IPS-18a (cell line): ENCODE results near the gene RBMX.
A peak's percentile ranks its signal among the peaks of the same experiment; 100 is the strongest.
"Not testable (repeated sequence)": the region's sequence is repeated elsewhere in the genome, so short reads cannot be mapped to it uniquely, and the experiment has no call there.

Experiments used
- H3K27ac ChIP-seq: one replicate; pipeline ENCODE4 v1.5.1; 2013; ENCODE audit warnings: low read length
- H3K27me3 ChIP-seq: one replicate; pipeline ENCODE4 v1.6.1; 2013; ENCODE audit warnings: mild to moderate bottlenecking, low read length; ENCODE audit not compliant: control insufficient read depth, insufficient read depth
- H3K36me3 ChIP-seq: one replicate; pipeline ENCODE4 v1.6.1; 2013; ENCODE audit warnings: low read depth, low read length; ENCODE audit not compliant: control insufficient read depth
- H3K4me1 ChIP-seq: one replicate; pipeline ENCODE4 v1.6.1; 2013; ENCODE audit warnings: low read depth, low read length; ENCODE audit not compliant: control insufficient read depth
- H3K4me3 ChIP-seq: one replicate; pipeline ENCODE4 v1.5.1; 2013; ENCODE audit warnings: low read length
- H3K9ac ChIP-seq: one replicate; pipeline ENCODE4 v1.6.1; 2013; ENCODE audit warnings: mild to moderate bottlenecking, low read length, moderate library complexity
- H3K9me3 ChIP-seq: one replicate; pipeline ENCODE4 v1.6.1; 2013; ENCODE audit warnings: low read depth, low read length; ENCODE audit not compliant: control insufficient read depth

Gene RBMX

DNA sequence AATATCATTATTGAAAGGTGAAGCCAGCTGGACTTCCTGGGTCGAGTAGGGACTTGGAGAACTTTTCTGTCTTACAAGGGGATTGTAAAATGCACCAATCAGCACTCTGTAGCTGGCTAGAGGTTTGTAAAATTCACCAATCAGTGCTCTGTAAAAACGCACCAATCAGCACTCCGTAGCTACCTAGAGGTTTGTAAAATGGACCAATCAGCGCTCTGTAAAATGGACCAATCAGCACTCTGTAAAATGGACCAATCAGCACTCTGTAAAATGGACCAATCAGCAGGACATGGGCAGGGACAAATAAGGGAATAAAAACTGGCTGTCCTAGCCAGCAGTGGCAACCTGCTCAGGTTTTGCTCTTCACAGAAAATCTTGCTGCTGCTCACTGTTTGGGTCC lies 23.5 kb upstream of the RBMX start:
- not testable (repeated sequence) for H3K36me3 ChIP-seq, H3K27ac ChIP-seq, H3K4me3 ChIP-seq, H3K4me1 ChIP-seq, H3K9me3 ChIP-seq, H3K27me3 ChIP-seq, H3K9ac ChIP-seq

DNA sequence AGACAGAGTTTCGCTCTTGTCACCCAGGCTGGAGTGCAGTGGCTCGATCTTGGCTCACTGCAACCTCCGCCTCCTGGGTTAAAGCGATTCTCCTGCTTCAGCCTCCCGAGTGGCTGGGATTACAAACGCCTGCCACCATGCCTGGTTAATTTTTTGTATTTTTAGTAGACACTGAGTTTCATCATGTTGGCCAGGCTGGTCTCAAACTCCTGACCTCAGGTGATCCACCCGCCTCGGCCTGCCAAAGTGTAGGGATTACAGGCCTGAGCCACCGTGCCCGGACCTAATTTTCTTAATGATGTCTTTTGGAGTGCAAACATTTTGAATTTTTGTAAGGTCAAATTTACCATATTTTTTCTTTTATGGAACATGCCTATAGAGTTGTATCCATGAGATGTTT lies 19.5 kb upstream of the RBMX start:
- not testable (repeated sequence) for H3K4me1 ChIP-seq, H3K27ac ChIP-seq, H3K36me3 ChIP-seq, H3K27me3 ChIP-seq, H3K9me3 ChIP-seq, H3K9ac ChIP-seq, H3K4me3 ChIP-seq

- Histone ChIP-seq H3K4me3 (no peak overlapping the region), H3K4me1 (no peaks in the 10 kb centered on the region), H3K9ac (no peak overlapping the region), H3K27me3 (no peaks in the 10 kb centered on the region), H3K27ac (no peak overlapping the region), H3K36me3 (no peaks in the 10 kb centered on the region), H3K9me3 (peaks cover 7% of the 10 kb centered on the region)
These were observed 18.7 kb upstream of the RBMX start for GRCh38 chrX:136899221-136899620.

DNA sequence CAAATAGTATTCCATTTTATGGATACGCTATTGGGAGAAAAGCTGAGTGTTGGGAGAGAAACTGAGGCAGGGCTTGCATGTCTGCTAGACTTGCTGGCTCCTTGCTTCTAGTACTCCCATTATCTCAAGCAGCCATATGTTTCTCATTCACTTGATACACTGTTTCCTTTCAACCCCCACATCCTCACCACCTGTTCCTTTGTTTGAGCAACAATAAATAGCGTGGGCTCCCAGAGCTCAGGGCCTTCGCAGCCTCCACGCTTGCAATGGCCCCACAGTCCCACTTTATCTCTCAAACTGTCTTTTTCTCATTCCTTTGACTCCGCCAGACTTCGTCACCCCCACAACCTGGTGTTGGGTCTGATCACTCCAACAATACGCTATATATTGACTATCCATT lies 18.2 kb upstream of the RBMX start:
- not testable (repeated sequence) for H3K9me3 ChIP-seq, H3K27me3 ChIP-seq, H3K4me1 ChIP-seq, H3K27ac ChIP-seq, H3K4me3 ChIP-seq, H3K36me3 ChIP-seq, H3K9ac ChIP-seq

GRCh38 chrX:136896121-136896914 lies 15.8 kb upstream of the RBMX start:
- H3K27me3 ChIP-seq: no peaks in the 10 kb centered on the region
- no peak overlapping the region for H3K27ac ChIP-seq
- no peak overlapping the region for H3K9ac ChIP-seq
- no peaks in the 10 kb centered on the region for H3K4me1 ChIP-seq
- H3K36me3 ChIP-seq: no peaks in the 10 kb centered on the region
- H3K9me3 ChIP-seq: peaks cover 4% of the 10 kb centered on the region
- H3K4me3 ChIP-seq: no peak overlapping the region

DNA sequence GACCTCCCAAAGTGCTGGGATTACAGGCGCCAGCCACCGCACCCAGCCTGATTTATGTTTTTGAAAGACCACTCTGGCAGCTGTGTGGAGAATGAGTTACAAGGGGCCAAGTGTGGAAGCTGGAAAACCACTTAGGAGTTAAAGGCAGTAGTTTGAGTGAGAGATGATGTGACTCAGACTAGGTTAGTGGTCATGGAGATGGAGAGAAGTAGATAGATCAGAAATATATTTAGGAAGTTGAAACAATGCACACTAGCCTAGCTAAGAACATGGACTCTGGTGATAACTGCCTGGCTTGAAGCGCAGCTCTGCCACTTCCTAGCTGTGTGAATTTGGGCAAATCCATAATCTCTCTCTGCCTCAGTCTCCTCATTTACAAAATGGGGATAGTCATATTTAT lies 11.9 kb upstream of the RBMX start:
- H3K9ac ChIP-seq: no peak overlapping the region
- no peaks in the 10 kb centered on the region for H3K36me3 ChIP-seq
- H3K9me3 ChIP-seq: peaks cover 8% of the 10 kb centered on the region
- no peak overlapping the region for H3K27ac ChIP-seq
- H3K27me3 ChIP-seq: no peaks in the 10 kb centered on the region
- no peak overlapping the region for H3K4me3 ChIP-seq
- no peaks in the 10 kb centered on the region for H3K4me1 ChIP-seq

DNA sequence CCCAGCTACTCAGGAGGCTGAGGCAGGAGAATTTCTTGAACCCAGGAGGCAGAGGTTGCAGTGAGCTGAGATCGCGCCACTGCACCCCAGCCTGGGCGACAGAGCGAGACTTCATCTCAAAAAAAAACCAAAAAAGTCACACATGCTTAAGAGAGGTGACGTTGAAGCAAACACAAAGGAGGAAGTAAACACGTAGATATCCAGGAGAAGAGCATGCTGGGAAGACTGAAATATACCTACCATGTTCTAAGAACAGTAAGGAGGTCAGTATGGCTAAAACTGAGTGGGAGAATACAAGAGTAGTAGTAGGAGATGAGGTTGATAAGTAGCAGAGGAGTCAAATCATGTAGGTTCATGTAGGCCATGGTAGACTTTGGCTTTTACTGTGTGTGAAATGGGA lies 10.1 kb upstream of the RBMX start:
- H3K9ac ChIP-seq, H3K27me3 ChIP-seq, H3K36me3 ChIP-seq, H3K27ac ChIP-seq, H3K4me1 ChIP-seq, H3K4me3 ChIP-seq: not testable (repeated sequence)
- peaks cover 12% of the 10 kb centered on the region for H3K9me3 ChIP-seq

GRCh38 chrX:136889269-136889668 lies 8.7 kb upstream of the RBMX start:
- no peak overlapping the region for H3K4me3 ChIP-seq
- no peaks in the 10 kb centered on the region for H3K27me3 ChIP-seq
- no peaks in the 10 kb centered on the region for H3K4me1 ChIP-seq
- no peak overlapping the region for H3K27ac ChIP-seq
- peaks cover 12% of the 10 kb centered on the region for H3K9me3 ChIP-seq
- H3K9ac ChIP-seq: no peak overlapping the region
- H3K36me3 ChIP-seq: no peaks in the 10 kb centered on the region

DNA sequence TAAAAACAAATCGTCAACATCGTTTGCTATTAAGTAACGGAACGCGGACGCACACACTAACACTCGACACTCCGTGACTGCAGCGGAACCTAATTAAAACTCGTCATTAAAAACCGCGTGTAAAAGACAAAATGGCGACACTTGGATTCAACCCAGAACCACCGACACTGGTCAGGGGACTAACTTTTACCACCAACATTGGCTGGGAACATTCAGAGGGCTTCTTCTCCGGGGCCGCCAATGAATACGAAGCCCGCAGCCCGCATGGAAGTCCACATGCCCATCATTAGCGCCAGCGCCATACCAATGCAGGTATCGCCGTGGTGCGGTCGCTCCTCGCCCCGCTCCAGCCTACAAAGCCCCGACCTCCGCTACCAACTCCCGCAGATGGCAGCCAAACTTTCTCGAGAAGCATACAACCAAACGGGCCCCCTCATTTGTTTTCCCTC lies 498 bp downstream of the RBMX start:
- Histone ChIP-seq H3K36me3 (peaks cover 43% of the 10 kb centered on the region), H3K4me1 (no peaks in the 10 kb centered on the region), H3K27ac (peak overlapping the region; percentile 96), H3K27me3 (no peaks in the 10 kb centered on the region), H3K9ac (peak overlapping the region; percentile 100), H3K4me3 (peak overlapping the region; percentile 97), H3K9me3 (peaks cover 19% of the 10 kb centered on the region)

- H3K4me1 ChIP-seq: no peaks in the 10 kb centered on the region
- peak overlapping the region; percentile 100 for H3K9ac ChIP-seq
- H3K27ac ChIP-seq: peak overlapping the region; percentile 96
- H3K4me3 ChIP-seq: peak overlapping the region; percentile 97
- H3K9me3 ChIP-seq: peaks cover 19% of the 10 kb centered on the region
- peaks cover 50% of the 10 kb centered on the region for H3K36me3 ChIP-seq
- H3K27me3 ChIP-seq: no peaks in the 10 kb centered on the region
These were observed 1.4 kb downstream of the RBMX start for GRCh38 chrX:136879001-136879687.

DNA sequence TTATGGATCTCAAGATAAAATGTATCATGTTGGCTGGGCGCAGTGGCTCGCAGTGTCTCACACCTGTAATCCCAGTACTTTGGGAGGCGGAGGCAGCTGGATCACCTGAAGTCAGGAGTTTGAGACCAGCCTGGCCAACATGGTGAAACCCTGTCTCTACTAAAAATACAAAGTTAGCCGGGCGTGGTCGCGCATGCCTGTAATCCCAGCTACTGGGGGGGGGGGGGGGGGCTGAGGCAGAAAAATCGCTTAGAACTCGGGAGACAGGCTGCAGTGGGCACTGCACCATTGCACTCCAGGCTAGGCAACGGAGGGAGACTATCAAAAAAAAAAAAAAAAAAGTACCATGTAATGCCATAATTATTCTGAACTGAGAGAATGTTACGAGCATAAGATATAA lies 2.1 kb downstream of the RBMX start:
- H3K4me1 ChIP-seq: no peaks in the 10 kb centered on the region
- H3K9me3 ChIP-seq: peaks cover 19% of the 10 kb centered on the region
- peaks cover 56% of the 10 kb centered on the region for H3K36me3 ChIP-seq
- peak overlapping the region; percentile 100 for H3K9ac ChIP-seq
- H3K27ac ChIP-seq: no peak overlapping the region
- peak overlapping the region; percentile 97 for H3K4me3 ChIP-seq
- no peaks in the 10 kb centered on the region for H3K27me3 ChIP-seq

DNA sequence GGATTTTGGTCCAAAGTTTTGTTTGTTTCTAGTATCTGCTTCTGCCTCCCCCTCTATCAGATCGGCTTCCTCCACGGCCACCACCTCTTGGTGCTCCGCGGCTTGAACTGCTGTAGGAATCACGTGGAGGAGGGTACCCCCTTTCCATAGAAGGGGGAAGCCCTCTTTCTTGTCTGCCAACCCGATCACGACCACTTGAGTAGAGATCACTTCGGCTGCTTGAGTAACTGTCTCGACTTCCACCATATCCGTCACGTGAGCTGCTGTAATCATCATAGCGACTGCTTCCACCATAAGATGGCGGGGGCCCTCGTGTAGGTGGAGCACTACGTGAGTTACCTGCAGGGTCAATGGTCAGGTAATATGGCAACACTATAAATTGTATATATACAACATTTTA lies 6.4 kb downstream of the RBMX start:
- not testable (repeated sequence) for H3K27ac ChIP-seq, H3K4me3 ChIP-seq, H3K27me3 ChIP-seq, H3K9me3 ChIP-seq, H3K4me1 ChIP-seq, H3K9ac ChIP-seq
- peaks cover 85% of the 10 kb centered on the region for H3K36me3 ChIP-seq
